GM10248 (cell line): ENCODE data around the gene MLX.

Experiments used
- CTCF ChIA-PET: fragments of 300-600 bp; sonication (Branson Sonifier 250); formaldehyde crosslinking; extraction: SDS; loops from one replicate; lab custom pipeline; 2021; ENCODE audit warnings: antibody characterized with exemption; lab: Yijun Ruan, JAX
- POLR2A ChIA-PET: fragments of 350-650 bp; sonication (Branson Sonifier 250); formaldehyde crosslinking; extraction: SDS; loops from one replicate; lab custom pipeline; 2020; ENCODE audit warnings: antibody characterized with exemption; lab: Yijun Ruan, JAX
- DNase-seq: peaks from one replicate; pipeline ENCODE4 v3.0.0; 2012; ENCODE audit errors: extremely low spot score
- TF ChIP-seq, protein P1 (sequence below): IDR thresholded peaks from 2 replicates; pipeline ENCODE4 v1.5.1; 2012; ENCODE audit warnings: mild to moderate bottlenecking, low read depth; ENCODE audit errors: extremely low read depth, missing control alignments, control extremely low read depth

MLX gene

DNA sequence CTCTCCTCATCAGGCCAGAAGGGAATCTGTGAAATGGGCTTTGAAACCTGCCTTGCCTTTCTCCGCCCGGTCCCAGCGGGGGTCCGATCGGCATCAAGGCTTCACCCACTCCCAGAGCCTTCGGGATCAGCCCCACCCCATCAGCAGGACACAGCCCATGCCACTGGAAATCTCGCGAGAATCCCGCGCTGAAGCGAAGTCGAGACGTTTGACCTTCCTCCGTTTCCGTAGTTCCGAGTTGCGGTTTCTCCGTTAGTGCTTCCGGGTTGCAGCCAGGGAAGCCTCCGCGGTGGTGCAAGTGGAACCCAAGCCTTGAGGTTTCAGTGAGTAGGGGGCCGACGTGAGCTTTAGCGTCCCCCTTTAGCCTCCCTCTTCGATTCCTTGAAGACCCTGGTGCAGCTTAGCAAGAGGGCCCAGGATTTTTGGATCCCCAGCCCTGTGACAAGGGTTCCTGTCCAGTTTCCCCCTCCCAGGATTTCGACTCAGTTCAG is 5.0 kb upstream of the MLX start, which contains the start of gene COASY:
Gene COASY, plus strand, starts transcription at position 252 of the 491 bp plus-strand sequence. CDS start 475 bp downstream, outside the sequence.
- TF ChIP-seq, protein P1, sequence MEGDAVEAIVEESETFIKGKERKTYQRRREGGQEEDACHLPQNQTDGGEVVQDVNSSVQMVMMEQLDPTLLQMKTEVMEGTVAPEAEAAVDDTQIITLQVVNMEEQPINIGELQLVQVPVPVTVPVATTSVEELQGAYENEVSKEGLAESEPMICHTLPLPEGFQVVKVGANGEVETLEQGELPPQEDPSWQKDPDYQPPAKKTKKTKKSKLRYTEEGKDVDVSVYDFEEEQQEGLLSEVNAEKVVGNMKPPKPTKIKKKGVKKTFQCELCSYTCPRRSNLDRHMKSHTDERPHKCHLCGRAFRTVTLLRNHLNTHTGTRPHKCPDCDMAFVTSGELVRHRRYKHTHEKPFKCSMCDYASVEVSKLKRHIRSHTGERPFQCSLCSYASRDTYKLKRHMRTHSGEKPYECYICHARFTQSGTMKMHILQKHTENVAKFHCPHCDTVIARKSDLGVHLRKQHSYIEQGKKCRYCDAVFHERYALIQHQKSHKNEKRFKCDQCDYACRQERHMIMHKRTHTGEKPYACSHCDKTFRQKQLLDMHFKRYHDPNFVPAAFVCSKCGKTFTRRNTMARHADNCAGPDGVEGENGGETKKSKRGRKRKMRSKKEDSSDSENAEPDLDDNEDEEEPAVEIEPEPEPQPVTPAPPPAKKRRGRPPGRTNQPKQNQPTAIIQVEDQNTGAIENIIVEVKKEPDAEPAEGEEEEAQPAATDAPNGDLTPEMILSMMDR = no peak
- ChIA-PET POLR2A (no interaction called here), CTCF (interaction anchor here (4.2 kb wide), 1 partner anchor 17 kb away, joined by 20 read pairs; no protein-coding TSS in a partner anchor)
- DNase-seq = peak; percentile 96

DNA sequence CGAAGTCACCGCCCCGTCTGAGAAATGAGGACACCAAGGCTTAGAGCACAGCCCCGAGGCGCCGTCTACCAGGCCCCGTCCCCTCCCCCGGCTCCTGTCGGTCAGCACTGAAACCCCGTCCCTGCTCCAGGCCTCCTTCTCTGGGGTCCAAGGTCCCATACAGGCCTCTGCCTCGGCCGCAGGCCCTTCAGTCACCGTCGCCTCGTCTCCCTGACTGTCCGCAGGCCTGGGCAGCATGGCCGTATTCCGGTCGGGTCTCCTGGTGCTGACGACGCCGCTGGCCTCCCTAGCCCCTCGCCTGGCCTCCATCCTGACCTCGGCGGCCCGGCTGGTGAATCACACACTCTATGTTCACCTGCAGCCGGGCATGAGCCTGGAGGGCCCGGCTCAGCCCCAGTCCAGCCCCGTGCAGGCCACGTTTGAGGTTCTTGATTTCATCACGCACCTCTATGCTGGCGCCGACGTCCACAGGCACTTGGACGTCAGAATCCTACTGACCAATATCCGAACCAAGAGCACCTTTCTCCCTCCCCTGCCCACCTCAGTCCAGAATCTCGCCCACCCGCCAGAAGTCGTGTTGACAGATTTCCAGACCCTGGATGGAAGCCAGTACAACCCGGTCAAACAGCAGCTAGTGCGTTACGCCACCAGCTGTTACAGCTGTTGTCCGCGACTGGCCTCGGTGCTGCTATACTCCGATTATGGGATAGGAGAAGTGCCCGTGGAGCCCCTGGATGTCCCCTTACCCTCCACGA is 4.3 kb upstream of the MLX start:
- ChIA-PET POLR2A (no interaction called here), CTCF (interaction anchor here (1.0 to 4.2 kb wide), 2 partner anchors 16 to 56 kb away, joined by 3 to 20 read pairs; no protein-coding TSS in a partner anchor)
- no peak for DNase-seq
- TF ChIP-seq, protein P1 = no peak

DNA sequence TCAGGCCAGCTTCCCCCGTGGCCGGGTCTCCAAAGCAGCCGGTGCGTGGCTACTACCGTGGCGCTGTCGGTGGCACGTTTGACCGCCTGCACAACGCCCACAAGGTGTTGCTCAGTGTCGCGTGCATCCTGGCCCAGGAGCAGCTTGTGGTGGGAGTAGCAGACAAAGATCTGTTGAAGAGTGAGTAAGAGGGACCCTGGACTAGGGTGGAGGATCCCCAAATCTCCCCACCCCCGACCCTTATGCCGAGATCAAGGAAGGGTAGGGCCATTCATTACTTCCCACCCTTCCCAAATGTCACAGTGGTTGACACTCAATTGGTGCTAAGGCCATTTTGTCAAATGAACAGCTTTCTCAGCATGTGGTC is 3.8 kb upstream of the MLX start:
- DNase-seq = no peak
- ChIA-PET POLR2A (no interaction called here), CTCF (interaction anchor here (1.0 to 4.2 kb wide), 3 partner anchors 15 to 55 kb away, joined by 3 to 20 read pairs (median 3); no protein-coding TSS in a partner anchor)
- TF ChIP-seq, protein P1 = no peak

GRCh38 chr17:42563543-42563942 is 3.4 kb upstream of the MLX start:
- TF ChIP-seq, protein P1 = no peak
- ChIA-PET POLR2A (no interaction called here), CTCF (interaction anchor here (1.0 to 4.2 kb wide), 4 partner anchors 15 to 110 kb away, joined by 3 to 20 read pairs (median 4); no protein-coding TSS in a partner anchor)
- DNase-seq = no peak

DNA sequence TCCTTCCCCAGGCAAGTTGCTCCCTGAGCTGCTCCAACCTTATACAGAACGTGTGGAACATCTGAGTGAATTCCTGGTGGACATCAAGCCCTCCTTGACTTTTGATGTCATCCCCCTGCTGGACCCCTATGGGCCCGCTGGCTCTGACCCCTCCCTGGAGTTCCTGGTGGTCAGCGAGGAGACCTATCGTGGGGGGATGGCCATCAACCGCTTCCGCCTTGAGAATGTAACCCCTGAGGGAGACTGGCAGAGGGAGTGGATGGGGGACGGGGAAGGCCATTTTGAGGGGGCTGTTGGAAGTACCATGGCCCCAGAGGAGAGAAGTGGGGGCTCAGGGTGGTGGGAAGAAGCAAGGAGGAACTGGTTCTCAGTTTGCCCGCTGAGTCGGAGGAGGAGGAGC is 3.0 kb upstream of the MLX start:
- TF ChIP-seq, protein P1 = no peak
- POLR2A ChIA-PET = no interaction called here
- CTCF ChIA-PET = interaction anchor here (1.0 to 4.2 kb wide), 5 partner anchors 15 to 260 kb away, joined by 3 to 20 read pairs (median 4); partner anchors contain the start of gene BECN1
- DNase-seq = no peak

DNA sequence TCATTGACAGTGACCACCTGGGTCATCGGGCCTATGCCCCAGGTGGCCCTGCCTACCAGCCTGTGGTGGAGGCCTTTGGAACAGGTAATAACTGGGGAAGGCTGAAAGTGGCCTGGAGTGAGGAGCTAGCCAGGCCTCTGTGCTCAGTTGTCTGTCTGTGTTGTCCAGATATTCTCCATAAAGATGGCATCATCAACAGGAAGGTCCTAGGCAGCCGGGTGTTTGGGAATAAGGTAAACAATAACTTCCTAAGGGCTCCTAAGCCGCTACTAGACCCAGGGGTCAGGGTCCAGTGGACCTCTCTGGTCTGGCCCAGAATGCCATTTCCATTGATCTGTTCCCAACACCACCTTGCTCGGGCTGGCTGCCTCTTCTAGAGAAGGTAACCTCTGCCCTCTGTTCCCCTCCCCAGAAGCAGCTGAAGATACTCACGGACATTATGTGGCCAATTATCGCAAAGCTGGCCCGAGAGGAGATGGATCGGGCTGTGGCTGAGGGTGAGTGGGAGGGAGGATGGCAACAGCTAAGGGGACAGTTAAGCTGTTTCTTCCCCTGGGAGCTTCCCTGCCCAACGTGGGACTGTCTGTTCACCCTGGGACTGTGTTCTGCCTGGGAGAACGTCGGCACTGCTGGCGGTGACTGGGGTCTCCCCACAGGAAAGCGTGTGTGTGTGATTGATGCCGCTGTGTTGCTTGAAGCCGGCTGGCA is 1.9 kb upstream of the MLX start:
- ChIA-PET POLR2A (interaction anchor here (0.6 to 1.0 kb wide), 2 partner anchors 443 to 803 kb away, joined by 3 to 4 read pairs; no protein-coding TSS in a partner anchor), CTCF (interaction anchor here (0.9 to 5.5 kb wide), 7 partner anchors 14 to 259 kb away, joined by 3 to 49 read pairs (median 4); partner anchors contain the start of genes BECN1 and PSMC3IP)
- DNase-seq = no peak
- TF ChIP-seq, protein P1 = no peak
